GM20000 (cell line): Measurements from ENCODE around the gene HTT.

Experiments
- DNase-seq: peaks from one replicate; pipeline ENCODE4 v3.0.0; 2012; ENCODE audit warnings: low spot score
- CTCF ChIP-seq: IDR thresholded peaks from 2 replicates; pipeline ENCODE4 v1.5.1; 2012; ENCODE audit warnings: mild to moderate bottlenecking, control low read depth; ENCODE audit errors: extremely low read depth, missing control alignments

The HTT gene

GRCh38 chr4:3066836-3067400, 7.6 kb upstream of the HTT start:
- no peak for TF ChIP-seq CTCF
- DNase-seq, result no peak

- no peak for DNase-seq
- TF ChIP-seq CTCF, result no peak
Observed at GRCh38 chr4:3067473-3068001, 6.9 kb upstream of the HTT start.

GRCh38 chr4:3069661-3070199, 4.8 kb upstream of the HTT start:
- DNase-seq, result no peak
- no peak for TF ChIP-seq CTCF

- no peak for DNase-seq
Observed at GRCh38 chr4:3070709-3071500, 3.6 kb upstream of the HTT start.

GRCh38 chr4:3071811-3072210, 2.7 kb upstream of the HTT start:
- no peak for TF ChIP-seq CTCF
- DNase-seq, result no peak

More at GRCh38 chr4:3070709-3071500, 3.6 kb upstream of the HTT start:
- no peak for TF ChIP-seq CTCF

- no peak for TF ChIP-seq CTCF
- DNase-seq, result no peak
Observed at GRCh38 chr4:3073158-3074077, 1.1 kb upstream of the HTT start.
